ENCODE data around the gene HNRNPA2B1. TPM values are rescaled to one million over a fixed set of nuclear protein-coding genes. Genes with fewer than 3 reads are reported as not detected.

The HNRNPA2B1 gene
- polyA plus RNA-seq, 2 of the 4 experiments (the other 2 are of a cell fraction), result 1,070 to 2,251 TPM

- TF ChIP-seq PHF8 (IDR thresholded peaks at IDR 0.05; ENCODE audit: borderline replicate concordance, low read depth) (no peak), CHD4 (IDR thresholded peaks at IDR 0.05; ENCODE audit: borderline replicate concordance) (no peak), RAD21 (conservative IDR thresholded peaks at IDR 0.05 in 1 of 2, IDR thresholded peaks at IDR 0.05 in 1 of 2) (no peak), ZC3H11A (IDR thresholded peaks at IDR 0.05) (no peak), ZSCAN20 (CRISPR knock-in tag; IDR thresholded peaks at IDR 0.05) (no peak)
- FAIRE-seq (no peak), DNase-seq (ENCODE audit: low read depth in 1 of 2, low spot score in 1 of 2) (no peak), ATAC-seq (peak in 1 of 2 experiments; percentile 30; a peak in 3 of 6 replicates)
- Histone ChIP-seq H3K9me3 (no peaks in the 10 kb centered on the region), H3K4me1 (no peaks in the 10 kb centered on the region), H3K27ac (no peak overlapping the region), H3K4me3 (no peak overlapping the region), H3K4me2 (no peak overlapping the region)
- CTCF ChIA-PET, result interaction anchor here (1.0 to 1.7 kb wide), 5 partner anchors 9 to 906 kb away, joined by 3 to 5 read pairs (median 3); partner anchors contain the start of gene HOXA5
- 61% methylated on average over 6 of the region's 6 CpGs for WGBS (ENCODE audit: missing lambda C conversion rate)
- POLR2A ChIA-PET, result no interaction called here
Measured at GRCh38 chr7:26237035-26237807, 36.7 kb upstream of the HNRNPA2B1 start.

- CTCF ChIA-PET, result no interaction called here
Measured at GRCh38 chr7:26233902-26234511, 33.5 kb upstream of the HNRNPA2B1 start.

GRCh38 chr7:26227987-26228386, 27.4 kb upstream of the HNRNPA2B1 start:
- H3K4me2 ChIP-seq, result no peak overlapping the region
- ChIA-PET CTCF (interaction anchor here (1.4 to 1.7 kb wide), 4 partner anchors 8 to 31 kb away, joined by 3 to 5 read pairs (median 4); no protein-coding TSS in a partner anchor), POLR2A (no interaction called here)
- WGBS (ENCODE audit: missing lambda C conversion rate), result 68% methylated on average over 2 of the region's 2 CpGs
- FAIRE-seq, result no peak
- no peak overlapping the region for H3K27ac ChIP-seq
- TF ChIP-seq HMGXB4 (CRISPR knock-in tag; IDR thresholded peaks at IDR 0.05; ENCODE audit: borderline replicate concordance) (no peak), CEBPB (IDR thresholded peaks at IDR 0.05) (no peak)
- H3K4me3 ChIP-seq, result no peak overlapping the region
- no peak for ATAC-seq
- no peaks in the 10 kb centered on the region for H3K4me1 ChIP-seq
- DNase-seq (ENCODE audit: low read depth in 1 of 2, low spot score in 1 of 2), result no peak
- no peaks in the 10 kb centered on the region for H3K9me3 ChIP-seq

More at GRCh38 chr7:26233902-26234511, 33.5 kb upstream of the HNRNPA2B1 start:
- Histone ChIP-seq H3K27ac (no peak overlapping the region), H3K9me3 (no peaks in the 10 kb centered on the region), H3K4me1 (no peaks in the 10 kb centered on the region), H3K4me3 (no peak overlapping the region), H3K4me2 (no peak overlapping the region)
- POLR2A ChIA-PET, result no interaction called here
- ATAC-seq, result no peak
- DNase-seq (ENCODE audit: low read depth in 1 of 2, low spot score in 1 of 2), result no peak
- FAIRE-seq, result no peak
- 57% methylated on average over 5 of the region's 5 CpGs for WGBS (ENCODE audit: missing lambda C conversion rate)
- TF ChIP-seq RCOR1 (IDR thresholded peaks at IDR 0.05; ENCODE audit: low read depth, low read length) (no peak), BHLHE40 (IDR thresholded peaks at IDR 0.05; ENCODE audit: low read depth, low read length) (no peak), NPAS2 (CRISPR knock-in tag; IDR thresholded peaks at IDR 0.05; ENCODE audit: borderline replicate concordance) (no peak), SMC3 (IDR thresholded peaks at IDR 0.05) (no peak), MAX (IDR thresholded peaks at IDR 0.05) (no peak), HEYL (CRISPR knock-in tag; IDR thresholded peaks at IDR 0.05) (no peak), MAZ (IDR thresholded peaks at IDR 0.05; ENCODE audit: borderline replicate concordance, low read depth, low read length) (no peak), HES2 (IDR thresholded peaks at IDR 0.05) (no peak), FOXS1 (CRISPR knock-in tag; IDR thresholded peaks at IDR 0.05) (no peak), EHF (CRISPR knock-in tag; IDR thresholded peaks at IDR 0.05) (no peak), CHD2 (IDR thresholded peaks at IDR 0.05; ENCODE audit: low read length, partially characterized antibody) (no peak), POLR2AphosphoS2 (conservative IDR thresholded peaks at IDR 0.05; ENCODE audit: low read length) (no peak)

Data from A549 (cell line).